GM12872 (cell line): ENCODE data around the gene ARHGAP6.

ENCODE experiments used
- TF ChIP-seq, protein P1 (sequence below): IDR thresholded peaks from 3 replicates; pipeline ENCODE4 v1.5.1; 2011; ENCODE audit warnings: low read depth, mild to moderate bottlenecking, low read length, moderate library complexity; ENCODE audit not compliant: insufficient read depth

ARHGAP6 gene

DNA sequence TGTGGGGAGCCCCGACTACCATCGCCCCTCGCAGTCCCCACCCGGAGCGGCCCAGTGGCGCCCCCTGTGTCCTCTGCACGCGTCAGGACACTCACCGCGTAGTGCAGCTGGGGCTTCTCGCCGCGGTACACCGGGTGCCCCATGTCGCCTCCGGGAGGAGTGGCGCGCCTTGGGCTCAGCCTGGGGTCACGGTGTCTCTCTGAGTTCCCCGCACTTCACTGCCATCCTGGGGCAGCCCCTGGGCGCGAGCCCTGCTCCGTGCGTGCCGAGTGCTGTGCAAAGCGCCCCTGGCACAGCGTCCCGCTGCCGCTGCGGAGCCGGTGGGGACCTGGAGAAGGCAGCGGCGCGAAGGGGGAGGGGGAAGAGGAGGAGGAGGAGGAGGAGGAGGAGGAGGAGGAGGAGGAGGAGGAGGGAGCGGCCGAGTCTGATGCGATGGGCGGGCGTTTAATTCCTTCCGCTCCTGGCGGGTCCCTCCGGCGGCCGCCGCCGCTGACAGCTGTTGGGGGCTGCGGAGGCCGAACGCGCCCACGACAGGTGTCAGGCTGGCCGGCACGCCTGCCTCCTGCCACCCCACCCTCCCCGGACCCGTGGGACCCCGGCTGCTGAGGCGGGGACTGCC is 238.2 kb downstream of the ARHGAP6 start:
- TF ChIP-seq, protein P1, sequence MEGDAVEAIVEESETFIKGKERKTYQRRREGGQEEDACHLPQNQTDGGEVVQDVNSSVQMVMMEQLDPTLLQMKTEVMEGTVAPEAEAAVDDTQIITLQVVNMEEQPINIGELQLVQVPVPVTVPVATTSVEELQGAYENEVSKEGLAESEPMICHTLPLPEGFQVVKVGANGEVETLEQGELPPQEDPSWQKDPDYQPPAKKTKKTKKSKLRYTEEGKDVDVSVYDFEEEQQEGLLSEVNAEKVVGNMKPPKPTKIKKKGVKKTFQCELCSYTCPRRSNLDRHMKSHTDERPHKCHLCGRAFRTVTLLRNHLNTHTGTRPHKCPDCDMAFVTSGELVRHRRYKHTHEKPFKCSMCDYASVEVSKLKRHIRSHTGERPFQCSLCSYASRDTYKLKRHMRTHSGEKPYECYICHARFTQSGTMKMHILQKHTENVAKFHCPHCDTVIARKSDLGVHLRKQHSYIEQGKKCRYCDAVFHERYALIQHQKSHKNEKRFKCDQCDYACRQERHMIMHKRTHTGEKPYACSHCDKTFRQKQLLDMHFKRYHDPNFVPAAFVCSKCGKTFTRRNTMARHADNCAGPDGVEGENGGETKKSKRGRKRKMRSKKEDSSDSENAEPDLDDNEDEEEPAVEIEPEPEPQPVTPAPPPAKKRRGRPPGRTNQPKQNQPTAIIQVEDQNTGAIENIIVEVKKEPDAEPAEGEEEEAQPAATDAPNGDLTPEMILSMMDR: no peak

DNA sequence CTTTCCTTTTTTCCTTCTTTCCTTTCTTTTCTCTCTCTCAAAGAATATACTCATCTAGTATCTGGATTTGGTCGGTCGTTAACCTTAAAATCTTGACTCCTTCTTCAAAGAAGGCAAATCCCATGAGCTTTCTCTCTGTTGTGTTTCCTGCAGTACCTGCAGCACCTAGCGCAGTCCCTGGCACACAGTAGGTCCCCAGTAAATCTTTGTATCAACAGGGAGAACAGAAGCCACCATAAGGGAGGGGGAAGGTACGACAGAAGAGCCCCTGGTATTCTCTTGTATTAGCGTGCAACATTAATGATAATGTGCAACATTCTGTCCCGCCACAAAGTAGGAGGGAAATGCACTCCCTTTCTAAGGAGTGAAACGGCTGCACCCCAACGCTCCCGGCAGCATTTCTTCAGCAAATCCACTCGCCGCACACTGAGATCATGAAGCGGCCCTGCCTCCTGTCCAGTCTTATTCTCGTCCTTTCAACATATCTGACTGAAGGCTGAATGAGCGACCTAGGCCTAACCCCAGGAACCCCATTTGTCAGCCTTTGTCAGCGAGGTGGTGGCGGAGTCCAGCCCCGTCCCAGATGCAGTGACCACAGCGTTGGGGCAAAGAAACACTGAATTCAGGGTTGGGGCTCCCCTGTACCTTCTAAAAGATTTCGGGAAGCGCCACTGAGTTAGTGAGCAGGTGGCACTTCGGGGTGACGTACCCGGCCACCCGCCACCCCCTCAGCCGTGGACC is 238.8 kb downstream of the ARHGAP6 start:
- TF ChIP-seq, protein P1: no peak

DNA sequence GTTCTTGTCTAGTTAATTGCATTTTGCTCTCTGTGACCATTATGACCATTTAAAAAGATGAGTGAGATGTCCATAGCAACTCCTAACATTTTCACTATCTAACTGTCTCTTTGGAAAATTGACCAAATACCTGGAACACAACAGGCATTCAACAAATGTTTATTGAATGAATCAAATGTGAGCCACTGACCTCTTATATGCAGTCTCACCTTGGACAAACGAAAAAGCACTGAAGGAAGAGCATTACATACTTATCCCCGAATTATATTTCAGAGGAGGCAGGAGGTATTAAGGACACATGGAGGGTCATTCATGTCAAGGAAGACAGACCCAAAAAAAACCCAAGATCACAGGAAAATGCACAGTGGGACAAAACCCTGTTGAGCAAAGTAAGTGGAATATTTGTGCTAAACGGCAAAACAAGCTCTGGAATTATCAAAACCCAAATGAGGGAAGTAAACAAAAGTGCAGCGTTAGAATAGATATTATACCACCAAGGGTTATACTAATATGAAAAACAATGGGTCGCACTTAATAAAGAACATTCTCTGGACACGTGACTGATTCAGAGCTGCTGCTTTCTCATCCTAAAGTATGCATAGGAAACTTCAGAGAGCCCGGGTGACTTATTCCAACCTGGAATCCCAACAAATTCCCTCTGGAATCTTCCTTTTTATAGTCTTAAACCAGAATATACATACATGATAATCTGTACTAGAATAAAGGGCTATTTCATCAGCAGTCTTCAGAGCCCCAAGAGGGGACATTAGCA is 240.6 kb downstream of the ARHGAP6 start:
- TF ChIP-seq, protein P1: no peak

DNA sequence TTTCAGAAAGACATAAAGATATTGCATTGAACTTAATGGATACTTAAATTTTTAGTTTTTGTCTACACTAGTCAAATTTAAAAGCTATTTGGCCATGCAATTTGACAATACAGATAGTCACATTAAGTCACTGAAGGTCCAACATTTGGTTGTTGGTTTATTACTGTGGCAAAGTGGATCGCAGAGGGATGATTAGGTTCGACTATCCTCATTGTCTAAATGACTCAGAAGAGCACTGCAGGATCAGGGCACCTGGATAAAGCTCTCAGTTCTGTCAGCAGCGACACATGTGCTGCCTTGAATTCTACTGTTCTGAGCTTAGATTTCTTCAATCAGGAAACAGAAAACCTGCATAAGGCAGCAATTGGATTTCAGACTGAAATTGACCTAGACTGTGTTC is 241.8 kb downstream of the ARHGAP6 start:
- TF ChIP-seq, protein P1: no peak

DNA sequence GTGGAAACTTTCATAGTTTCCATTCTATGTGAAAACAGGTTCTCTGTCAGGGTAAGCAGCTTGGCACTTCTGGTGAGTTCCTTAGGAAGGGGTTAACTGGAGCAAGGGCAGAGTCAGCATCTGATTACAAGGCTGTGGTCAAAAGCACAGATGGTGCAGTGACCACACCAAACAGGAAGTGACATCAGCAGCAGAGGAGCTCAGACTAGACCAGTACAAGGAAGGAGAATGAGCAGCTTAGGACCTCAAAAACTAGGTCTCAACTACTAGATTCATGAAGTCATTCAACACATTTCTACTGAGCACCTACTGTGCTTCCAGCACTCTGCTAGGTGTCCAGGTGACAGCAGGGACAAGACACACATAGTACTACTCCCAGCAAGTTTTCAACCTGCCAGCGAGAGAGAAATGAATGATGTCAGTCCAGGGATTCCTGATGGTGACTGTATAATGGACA is 242.3 kb downstream of the ARHGAP6 start:
- TF ChIP-seq, protein P1: no peak

DNA sequence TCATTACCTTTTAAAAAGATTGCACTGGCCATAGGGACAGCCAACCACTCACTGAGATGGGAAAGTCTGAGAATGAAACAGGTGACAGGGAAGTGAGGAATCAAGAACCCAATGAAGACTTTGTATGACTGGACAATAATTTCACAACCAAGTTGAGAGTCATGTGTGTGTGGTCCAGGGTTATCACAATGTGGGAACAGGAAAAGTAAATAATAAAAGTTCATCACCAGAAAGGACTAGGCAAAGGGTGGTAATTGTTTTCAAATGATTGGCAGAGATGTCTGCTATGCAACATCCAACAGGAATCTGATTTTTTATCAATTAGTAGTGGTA is 243.2 kb downstream of the ARHGAP6 start:
- TF ChIP-seq, protein P1: no peak

DNA sequence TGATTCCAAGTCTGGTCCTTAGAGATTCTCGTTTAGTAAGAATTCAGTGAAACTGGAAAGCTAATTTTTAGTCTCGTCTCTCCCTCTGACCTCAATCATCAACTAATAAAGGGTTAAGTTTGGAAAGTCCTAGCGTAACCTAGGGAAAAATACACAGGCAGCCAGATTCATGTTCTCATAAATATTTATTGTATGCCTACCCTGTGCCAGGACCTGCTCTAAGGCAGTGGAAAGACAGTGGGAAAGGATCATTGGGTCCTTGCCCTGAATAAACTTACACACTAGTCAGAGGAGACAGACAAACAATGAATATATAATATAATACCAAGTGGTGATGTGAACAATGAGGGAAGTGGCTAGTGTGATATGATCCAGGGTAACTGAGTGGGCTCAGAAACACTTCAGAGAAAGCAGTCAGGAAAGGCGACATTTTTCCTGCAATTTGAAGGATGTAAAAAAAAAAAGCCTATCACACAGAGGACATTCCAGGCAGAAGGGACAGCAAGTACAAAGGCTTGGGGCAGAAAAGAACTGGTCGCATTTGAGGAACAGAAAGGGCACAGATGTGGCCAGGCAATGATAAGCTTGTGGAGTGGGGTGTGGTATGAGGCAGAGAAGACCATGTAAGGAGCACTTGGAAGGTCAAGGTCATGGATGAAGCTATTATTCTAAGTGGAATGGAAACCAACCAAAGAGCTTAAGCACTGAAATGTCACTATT is 243.8 kb downstream of the ARHGAP6 start:
- TF ChIP-seq, protein P1: no peak
